Karpas-422 (cell line): ENCODE measurements around the gene GOLGA8S. TPM values are rescaled to one million over a fixed set of nuclear protein-coding genes. Genes with fewer than 3 reads are reported as not detected.
"Not testable (repeated sequence)": the region's sequence is repeated elsewhere in the genome, so short reads cannot be mapped to it uniquely, and the experiment has no call there.

Source experiments
- DNase-seq: peaks from one replicate; pipeline ENCODE4 v3.0.0-alpha.2; 2015
- H2AFZ ChIP-seq: fragments of 200-600 bp; sonication (generic); 2 replicates; pipeline ENCODE4 v1.6.1; 2014; ENCODE audit warnings: antibody characterized with exemption, low read length, mixed read lengths
- H3K27ac ChIP-seq: fragments of 200-600 bp; sonication (generic); 2 replicates; pipeline ENCODE4 v1.5.1; 2014; ENCODE audit warnings: mild to moderate bottlenecking, low read length, moderate library complexity
- H3K27me3 ChIP-seq: fragments of 200-600 bp; sonication (generic); 2 replicates; pipeline ENCODE4 v1.6.1; 2014; ENCODE audit warnings: low read length, mixed read lengths
- H3K36me3 ChIP-seq: fragments of 200-600 bp; sonication (generic); 2 replicates; pipeline ENCODE4 v1.6.1; 2014; ENCODE audit warnings: low read length, mixed read lengths; ENCODE audit not compliant: insufficient read depth
- H3K4me1 ChIP-seq: fragments of 200-600 bp; sonication (generic); 2 replicates; pipeline ENCODE4 v1.6.1; 2014; ENCODE audit warnings: mild to moderate bottlenecking, low read length, mixed read lengths
- H3K4me2 ChIP-seq: fragments of 200-600 bp; sonication (generic); 2 replicates; pipeline ENCODE4 v1.6.1; 2014; ENCODE audit warnings: low read length, low read depth, mild to moderate bottlenecking; ENCODE audit not compliant: poor library complexity, severe bottlenecking
- H3K4me3 ChIP-seq: fragments of 200-600 bp; sonication (generic); 2 replicates; pipeline ENCODE4 v1.5.1; 2014; ENCODE audit warnings: mild to moderate bottlenecking, antibody characterized with exemption, low read length, mixed read lengths
- H3K79me2 ChIP-seq: fragments of 200-600 bp; sonication (generic); 2 replicates; pipeline ENCODE4 v1.6.1; 2014; ENCODE audit warnings: mild to moderate bottlenecking, low read length, mixed read lengths
- H3K9ac ChIP-seq: fragments of 200-600 bp; sonication (generic); 2 replicates; pipeline ENCODE4 v1.6.0; 2014; ENCODE audit warnings: low read length
- H3K9me2 ChIP-seq: fragments of 200-600 bp; sonication (generic), shearing (Covaris generic); replicated peaks from 2 replicates; pipeline ENCODE4 v1.6.0; 2014; ENCODE audit warnings: mild to moderate bottlenecking, low read length, moderate library complexity; ENCODE audit not compliant: insufficient read depth
- H3K9me3 ChIP-seq: fragments of 300-700, 200-600 bp; sonication (generic); 2 replicates; pipeline ENCODE4 v1.6.1; 2014; ENCODE audit warnings: low read length, mixed read lengths
- H4K20me1 ChIP-seq: fragments of 200-600 bp; sonication (generic); 2 replicates; pipeline ENCODE4 v1.6.1; 2014; ENCODE audit warnings: mild to moderate bottlenecking, antibody characterized with exemption, low read length, low read depth; ENCODE audit not compliant: insufficient read depth
- total RNA-seq: library from RNA; depleted of rRNA; stranded (reverse); fragments of >200 nt; shearing (Covaris generic); gene quantifications from 2 replicates; pipeline ENCODE4 v1.2.3, GENCODE V29; 2014; ENCODE audit warnings: low replicate concordance; rRNA removed

GOLGA8S gene, protein sequence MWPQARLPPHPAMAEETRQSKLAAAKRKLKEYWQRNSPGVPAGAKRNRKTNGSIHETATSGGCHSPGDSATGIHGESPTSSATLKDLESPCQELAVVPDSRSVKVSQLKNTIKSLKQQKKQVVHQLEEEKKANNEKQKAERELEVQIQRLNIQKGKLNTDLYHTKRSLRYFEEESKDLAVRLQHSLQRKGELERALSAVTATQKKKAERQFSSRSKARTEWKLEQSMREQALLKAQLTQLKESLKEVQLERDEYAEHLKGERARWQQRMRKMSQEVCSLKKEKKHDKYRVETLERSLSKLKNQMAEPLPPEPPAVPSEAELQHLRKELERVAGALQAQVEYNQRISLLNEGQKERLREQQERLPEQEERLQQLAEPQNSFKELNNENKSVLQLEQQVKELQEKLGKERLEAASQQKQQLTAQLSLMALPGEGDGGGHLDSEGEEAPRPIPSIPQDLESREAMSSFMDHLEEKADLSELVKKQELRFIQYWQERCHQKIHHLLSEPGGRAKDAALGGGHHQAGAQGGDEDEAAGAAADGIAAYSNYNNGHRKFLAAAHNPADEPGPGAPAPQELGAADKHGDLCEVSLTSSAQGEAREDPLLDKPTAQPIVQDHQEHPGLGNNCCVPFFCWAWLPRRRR
- not detected in 2 replicates for total RNA-seq

- DNase-seq, H3K27ac ChIP-seq, H3K36me3 ChIP-seq, H3K9me2 ChIP-seq, H3K4me1 ChIP-seq, H3K27me3 ChIP-seq, H3K4me2 ChIP-seq, H4K20me1 ChIP-seq, H3K9ac ChIP-seq, H3K79me2 ChIP-seq, H3K9me3 ChIP-seq, H2AFZ ChIP-seq, H3K4me3 ChIP-seq: not testable (repeated sequence)
Measured at GRCh38 chr15:23354448-23354847, at the start of gene GOLGA8S. TSS of gene GOLGA8S (plus strand) at chr15:23354748. CDS start at chr15:23354810, 62 bp downstream.

DNA sequence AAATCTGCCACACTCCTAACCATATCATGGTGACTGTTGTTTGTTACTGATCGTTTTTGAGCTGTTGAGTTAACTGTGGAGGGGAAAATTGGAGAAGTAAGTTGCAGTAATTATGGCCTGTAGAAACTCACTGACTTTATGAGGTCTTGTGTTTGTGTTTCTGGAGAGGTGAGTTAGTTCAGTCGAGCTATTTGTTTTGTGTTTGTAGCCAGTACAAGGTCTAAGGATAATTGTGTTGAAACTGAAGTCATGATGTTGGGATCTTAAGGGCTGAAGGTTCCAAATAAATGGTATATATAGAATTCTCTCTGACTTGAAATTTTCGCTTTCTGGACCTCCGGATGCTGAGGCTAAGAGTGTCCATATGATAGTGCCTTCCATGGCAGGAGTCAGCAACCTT is 49.7 kb upstream of the GOLGA8S start:
- Histone ChIP-seq H3K79me2 (peaks cover 23% of the 10 kb centered on the region), H3K4me3 (peak overlapping the region; percentile 74), H3K4me2 (peak overlapping the region; percentile 68), H3K9ac (peak overlapping the region; percentile 71)
- H3K27ac ChIP-seq, H2AFZ ChIP-seq, H3K27me3 ChIP-seq, H3K9me2 ChIP-seq, H3K36me3 ChIP-seq, H3K4me1 ChIP-seq, H4K20me1 ChIP-seq, H3K9me3 ChIP-seq: not testable (repeated sequence)
- DNase-seq, result peak; percentile 38

- not testable (repeated sequence) for H4K20me1 ChIP-seq, H3K27ac ChIP-seq, H3K4me3 ChIP-seq, H2AFZ ChIP-seq, H3K9me2 ChIP-seq, H3K27me3 ChIP-seq, H3K36me3 ChIP-seq, DNase-seq, H3K9me3 ChIP-seq, H3K9ac ChIP-seq, H3K4me1 ChIP-seq
- peaks cover 23% of the 10 kb centered on the region for H3K79me2 ChIP-seq
- peak overlapping the region; percentile 68 for H3K4me2 ChIP-seq
Measured at GRCh38 chr15:23305921-23306320, 48.6 kb upstream of the GOLGA8S start.

GRCh38 chr15:23311233-23311632 is 43.3 kb upstream of the GOLGA8S start:
- not testable (repeated sequence) for DNase-seq, H3K27me3 ChIP-seq, H3K4me3 ChIP-seq, H3K4me1 ChIP-seq, H3K79me2 ChIP-seq, H4K20me1 ChIP-seq, H3K9me3 ChIP-seq, H3K36me3 ChIP-seq, H3K27ac ChIP-seq, H2AFZ ChIP-seq, H3K9ac ChIP-seq, H3K9me2 ChIP-seq, H3K4me2 ChIP-seq

GRCh38 chr15:23334096-23334495 is 20.5 kb upstream of the GOLGA8S start, which contains the start of gene GOLGA6L26:
TSS of gene GOLGA6L26 (minus strand) at chr15:23334196. CDS start at chr15:23334135, 61 bp downstream.
- not testable (repeated sequence) for H3K79me2 ChIP-seq, H3K27me3 ChIP-seq

DNA sequence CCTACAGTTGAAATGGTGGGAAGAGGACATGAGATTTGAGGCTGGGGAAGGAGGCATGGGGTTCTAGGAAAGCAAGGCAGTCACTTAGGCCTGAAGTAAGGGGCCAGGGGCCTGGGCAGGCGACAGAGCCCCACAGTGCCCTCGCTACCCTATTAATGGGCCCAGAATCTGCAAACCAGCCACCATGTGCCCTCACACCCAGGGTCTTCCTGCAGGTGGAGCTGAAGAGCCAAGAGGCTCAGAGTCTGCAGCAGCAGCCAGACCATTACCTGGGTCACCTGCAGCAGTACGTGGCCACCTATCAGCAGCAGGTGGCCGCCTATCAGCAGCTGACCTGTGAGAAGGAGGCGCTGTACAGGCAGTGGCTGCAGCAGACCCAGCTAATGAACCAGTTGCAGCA is 8.1 kb downstream of the GOLGA8S start:
- not testable (repeated sequence) for H3K9me3 ChIP-seq, H4K20me1 ChIP-seq, H3K9me2 ChIP-seq, H3K27ac ChIP-seq, H3K4me2 ChIP-seq, H3K36me3 ChIP-seq, H3K4me1 ChIP-seq, H3K4me3 ChIP-seq, H3K9ac ChIP-seq, H3K79me2 ChIP-seq, H3K27me3 ChIP-seq, H2AFZ ChIP-seq, DNase-seq

More at GRCh38 chr15:23334096-23334495, 20.5 kb upstream of the GOLGA8S start, which contains the start of gene GOLGA6L26:
- not testable (repeated sequence) for H3K4me3 ChIP-seq, H3K36me3 ChIP-seq, H3K9me3 ChIP-seq, H3K9ac ChIP-seq, DNase-seq, H3K4me2 ChIP-seq, H3K4me1 ChIP-seq, H4K20me1 ChIP-seq, H3K9me2 ChIP-seq, H2AFZ ChIP-seq, H3K27ac ChIP-seq

GRCh38 chr15:23364261-23364660 is 9.7 kb downstream of the GOLGA8S start:
- H3K4me1 ChIP-seq, H3K4me3 ChIP-seq, H3K27me3 ChIP-seq, H3K36me3 ChIP-seq, H3K9me2 ChIP-seq, H3K4me2 ChIP-seq, H4K20me1 ChIP-seq, H2AFZ ChIP-seq, H3K79me2 ChIP-seq, H3K27ac ChIP-seq, H3K9ac ChIP-seq, DNase-seq, H3K9me3 ChIP-seq: not testable (repeated sequence)

- H3K27me3 ChIP-seq, result no peaks in the 10 kb centered on the region
- H2AFZ ChIP-seq, result no peak overlapping the region
- no peak for DNase-seq
- no peaks in the 10 kb centered on the region for H3K9me3 ChIP-seq
- no peaks in the 10 kb centered on the region for H3K4me1 ChIP-seq
- H3K79me2 ChIP-seq, result no peaks in the 10 kb centered on the region
- no peak overlapping the region for H3K4me2 ChIP-seq
- H3K36me3 ChIP-seq, result no peaks in the 10 kb centered on the region
- H3K4me3 ChIP-seq, result no peak overlapping the region
- H3K9ac ChIP-seq, result no peak overlapping the region
- no peak overlapping the region for H3K27ac ChIP-seq
- H4K20me1 ChIP-seq, result no peaks in the 10 kb centered on the region
- H3K9me2 ChIP-seq, result no peaks in the 10 kb centered on the region
Measured at GRCh38 chr15:23370578-23370977, 16.0 kb downstream of the GOLGA8S start.
